SK-N-SH treated with all-trans-retinoic acid at 6 μM for 48 hours (cell line): ENCODE results near the gene CRIP2.

Experiments
- BACH2 ChIP-seq: fragments of 250-450 bp; sonication (Bioruptor Pico); IDR thresholded peaks from 2 replicates; pipeline ENCODE4 v1.9.0; 2021; ENCODE audit warnings: mild to moderate bottlenecking, borderline replicate concordance
- CREB5 ChIP-seq: fragments of 250-450 bp; sonication (Bioruptor Pico); IDR thresholded peaks from 2 replicates; pipeline ENCODE4 v1.5.1; 2020; ENCODE audit warnings: low read depth, mild to moderate bottlenecking, moderate library complexity
- CSDC2 ChIP-seq: fragments of 250-450 bp; sonication (Bioruptor Pico); IDR thresholded peaks from 2 replicates; pipeline ENCODE4 v1.5.0; 2020; ENCODE audit warnings: mild to moderate bottlenecking, moderate library complexity
- CSRNP3 ChIP-seq: fragments of 250-450 bp; sonication (Bioruptor Pico); IDR thresholded peaks from 2 replicates; pipeline ENCODE4 v1.5.1; 2021; ENCODE audit warnings: mild to moderate bottlenecking, moderate library complexity
- ESRRG ChIP-seq: fragments of 250-450 bp; sonication (Bioruptor Pico); IDR thresholded peaks from 2 replicates; pipeline ENCODE4 v1.6.1; 2021; ENCODE audit warnings: mild to moderate bottlenecking
- ISL1 ChIP-seq: fragments of 250-450 bp; sonication (Bioruptor Pico); IDR thresholded peaks from 2 replicates; pipeline ENCODE4 v2.1.2; 2022; ENCODE audit warnings: mild to moderate bottlenecking, moderate library complexity
- PATZ1 ChIP-seq: fragments of 250-450 bp; sonication (Bioruptor Pico); IDR thresholded peaks from 2 replicates; pipeline ENCODE4 v1.8.0; 2020; ENCODE audit warnings: mild to moderate bottlenecking, moderate library complexity, borderline replicate concordance
- PPARA ChIP-seq: fragments of 250-450 bp; sonication (Bioruptor Pico); IDR thresholded peaks from 2 replicates; pipeline ENCODE4 v1.5.0; 2020; ENCODE audit warnings: mild to moderate bottlenecking, borderline replicate concordance
- RARB ChIP-seq: fragments of 250-450 bp; sonication (Bioruptor Pico); IDR thresholded peaks from 2 replicates; pipeline ENCODE4 v1.8.0; 2021; ENCODE audit warnings: mild to moderate bottlenecking, moderate library complexity
- TSHZ2 ChIP-seq: fragments of 250-450 bp; sonication (Bioruptor Pico); IDR thresholded peaks from 2 replicates; pipeline ENCODE4 v1.5.0; 2020; ENCODE audit warnings: mild to moderate bottlenecking, moderate library complexity
- ZFP30 ChIP-seq: fragments of 450-650 bp; formaldehyde crosslinking; IDR thresholded peaks from 2 replicates; pipeline ENCODE4 v1.5.0; 2022; ENCODE audit warnings: mild to moderate bottlenecking, moderate library complexity
- ZNF565 ChIP-seq: fragments of 450-650 bp; formaldehyde crosslinking; conservative IDR thresholded peaks from 2 replicates; pipeline ENCODE4 v1.5.0; 2020; ENCODE audit warnings: low read depth, mild to moderate bottlenecking, moderate library complexity
- ZNF70 ChIP-seq: fragments of 450-650 bp; formaldehyde crosslinking; IDR thresholded peaks from 2 replicates; pipeline ENCODE4 v1.5.0; 2020; ENCODE audit warnings: mild to moderate bottlenecking, moderate library complexity
- ZNF8 ChIP-seq: fragments of 450-650 bp; formaldehyde crosslinking; IDR thresholded peaks from 2 replicates; pipeline ENCODE4 v1.5.0; 2020; ENCODE audit warnings: mild to moderate bottlenecking, moderate library complexity

- TF ChIP-seq PATZ1 (CRISPR knock-in tag) = no peak
- TF ChIP-seq ISL1 = no peak
- no peak for TF ChIP-seq CREB5 (CRISPR knock-in tag)
- no peak for TF ChIP-seq ZNF565 (CRISPR knock-in tag)
- no peak for TF ChIP-seq BACH2
- TF ChIP-seq ZNF8 (CRISPR knock-in tag) = no peak
- TF ChIP-seq ESRRG (CRISPR knock-in tag) = no peak
- no peak for TF ChIP-seq PPARA
- no peak for TF ChIP-seq RARB (CRISPR knock-in tag)
- TF ChIP-seq CSRNP3 = no peak
- no peak for TF ChIP-seq CSDC2 (CRISPR knock-in tag)
- TF ChIP-seq ZNF70 (CRISPR knock-in tag) = no peak
- no peak for TF ChIP-seq ZFP30 (CRISPR knock-in tag)
- TF ChIP-seq TSHZ2 (CRISPR knock-in tag) = no peak
These were observed 29.8 kb upstream of the CRIP2 start for GRCh38 chr14:105444859-105445258.
